RPMI8226 (cell line): ENCODE results near the gene CRTAP.
A peak's percentile ranks its signal among the peaks of the same experiment; 100 is the strongest.
"Not testable (repeated sequence)": the region's sequence is repeated elsewhere in the genome, so short reads cannot be mapped to it uniquely, and the experiment has no call there.

Experiments used
- DNase-seq: peaks from one replicate; pipeline ENCODE4 v3.0.0-alpha.2; 2015

Gene CRTAP

GRCh38 chr3:33113772-33114621, at the start of gene CRTAP:
Gene CRTAP, plus strand, starts transcription at chr3:33114014. Its CDS starts 64 bp downstream, at chr3:33114078.
- peak; percentile 96 for DNase-seq

- DNase-seq, result peak; percentile 26
These were observed 48.9 kb upstream of the CRTAP start for GRCh38 chr3:33064929-33065328.

- DNase-seq, result no peak
These were observed 46.3 kb upstream of the CRTAP start for GRCh38 chr3:33067484-33067883.

- not testable (repeated sequence) for DNase-seq
These were observed 44.0 kb upstream of the CRTAP start for GRCh38 chr3:33069862-33070261.

- DNase-seq, result no peak
These were observed 42.6 kb upstream of the CRTAP start for GRCh38 chr3:33071181-33071580.

GRCh38 chr3:33071946-33072345, 41.9 kb upstream of the CRTAP start:
- DNase-seq, result no peak

- DNase-seq, result peak; percentile 71
These were observed 39.4 kb upstream of the CRTAP start for GRCh38 chr3:33074217-33075067.

- no peak for DNase-seq
These were observed 37.8 kb upstream of the CRTAP start for GRCh38 chr3:33075995-33076394.

- no peak for DNase-seq
These were observed 36.9 kb upstream of the CRTAP start for GRCh38 chr3:33076952-33077351.

GRCh38 chr3:33077976-33078375, 35.8 kb upstream of the CRTAP start:
- no peak for DNase-seq

GRCh38 chr3:33079813-33080212, 34.0 kb upstream of the CRTAP start:
- not testable (repeated sequence) for DNase-seq

- DNase-seq, result no peak
These were observed 32.0 kb upstream of the CRTAP start for GRCh38 chr3:33081812-33082211.

GRCh38 chr3:33083958-33084357, 29.9 kb upstream of the CRTAP start:
- DNase-seq, result no peak

- no peak for DNase-seq
These were observed 25.1 kb upstream of the CRTAP start for GRCh38 chr3:33088691-33089090.

- no peak for DNase-seq
These were observed 24.3 kb upstream of the CRTAP start for GRCh38 chr3:33089515-33089914.

- no peak for DNase-seq
These were observed 22.1 kb upstream of the CRTAP start for GRCh38 chr3:33091746-33092145.

- no peak for DNase-seq
These were observed 21.1 kb upstream of the CRTAP start for GRCh38 chr3:33092496-33093254.

GRCh38 chr3:33093847-33094246, 20.0 kb upstream of the CRTAP start:
- DNase-seq, result no peak

GRCh38 chr3:33095436-33095835, 18.4 kb upstream of the CRTAP start:
- no peak for DNase-seq

- peak; percentile 68 for DNase-seq
These were observed 17.5 kb upstream of the CRTAP start for GRCh38 chr3:33096093-33096868.

GRCh38 chr3:33099109-33099645, 14.6 kb upstream of the CRTAP start:
- DNase-seq, result no peak

GRCh38 chr3:33099701-33100100, 14.1 kb upstream of the CRTAP start:
- no peak for DNase-seq
